Progenitor cell of endocrine pancreas (in vitro differentiated cells): Measurements from ENCODE around the gene SLC31A2. TPM values are rescaled to one million over a fixed set of nuclear protein-coding genes. Genes with fewer than 3 reads are reported as not detected.

Experiments used
- DNase-seq: peaks from one replicate; pipeline ENCODE4 v3.0.0; 2021; ENCODE audit warnings: low spot score; ENCODE audit not compliant: unreplicated experiment
- H3K27ac Mint-ChIP-seq: 2 replicates; pipeline ENCODE4 v1.8.0; 2021; ENCODE audit warnings: mild to moderate bottlenecking, moderate library complexity, mixed read lengths
- H3K27me3 Mint-ChIP-seq: 2 replicates; pipeline ENCODE4 v1.8.0; 2021; ENCODE audit warnings: mixed read lengths
- H3K36me3 Mint-ChIP-seq: 2 replicates; pipeline ENCODE4 v1.8.0; 2022; ENCODE audit warnings: mixed read lengths; ENCODE audit not compliant: insufficient read depth
- H3K4me1 Mint-ChIP-seq: 2 replicates; pipeline ENCODE4 v1.8.0; 2021; ENCODE audit warnings: low read depth, mixed read lengths
- H3K4me3 Mint-ChIP-seq: 2 replicates; pipeline ENCODE4 v1.8.0; 2021; ENCODE audit warnings: low read depth, mild to moderate bottlenecking, moderate library complexity, mixed read lengths
- H3K9me3 Mint-ChIP-seq: 2 replicates; pipeline ENCODE4 v1.8.0; 2021; ENCODE audit warnings: low read depth, mixed read lengths
- total RNA-seq: library from RNA; stranded (reverse); gene quantifications from 2 replicates; pipeline ENCODE4 v1.2.1, GENCODE V29; 2021
- TF ChIP-seq, protein P1 (sequence below): fragments of 200-600 bp; sonication (generic); IDR thresholded peaks from one replicate; pipeline ENCODE4 v1.5.0; 2021; ENCODE audit warnings: antibody characterized with exemption, mild to moderate bottlenecking; ENCODE audit not compliant: unreplicated experiment

SLC31A2 gene
- total RNA-seq, 1 donor from 2014 or later: 3.3 TPM

DNA sequence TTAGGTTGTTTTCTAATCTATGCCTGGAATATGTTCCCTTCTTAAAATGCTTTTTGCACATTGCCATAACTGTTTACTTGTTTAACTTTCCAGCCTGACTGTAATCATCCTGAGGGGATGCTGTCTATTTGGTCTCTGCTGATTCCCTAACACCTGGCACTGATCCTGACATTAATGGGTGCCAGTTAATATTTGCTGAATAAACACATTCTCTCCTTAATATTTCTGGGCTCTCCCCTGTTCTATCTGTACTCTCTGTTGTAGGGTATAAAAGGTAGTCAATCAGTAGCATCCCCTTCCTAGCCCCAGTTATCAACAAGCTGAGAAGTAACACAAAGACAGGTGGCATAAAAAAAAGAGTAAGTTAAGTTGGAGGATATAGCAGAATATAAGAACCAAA lies 21.3 kb upstream of the SLC31A2 start:
- Mint-ChIP-seq H3K36me3 (no peaks in the 10 kb centered on the region), H3K9me3 (no peaks in the 10 kb centered on the region), H3K4me1 (no peaks in the 10 kb centered on the region), H3K27me3 (peaks cover 35% of the 10 kb centered on the region), H3K4me3 (no peak overlapping the region), H3K27ac (no peak overlapping the region)
- TF ChIP-seq, protein P1, sequence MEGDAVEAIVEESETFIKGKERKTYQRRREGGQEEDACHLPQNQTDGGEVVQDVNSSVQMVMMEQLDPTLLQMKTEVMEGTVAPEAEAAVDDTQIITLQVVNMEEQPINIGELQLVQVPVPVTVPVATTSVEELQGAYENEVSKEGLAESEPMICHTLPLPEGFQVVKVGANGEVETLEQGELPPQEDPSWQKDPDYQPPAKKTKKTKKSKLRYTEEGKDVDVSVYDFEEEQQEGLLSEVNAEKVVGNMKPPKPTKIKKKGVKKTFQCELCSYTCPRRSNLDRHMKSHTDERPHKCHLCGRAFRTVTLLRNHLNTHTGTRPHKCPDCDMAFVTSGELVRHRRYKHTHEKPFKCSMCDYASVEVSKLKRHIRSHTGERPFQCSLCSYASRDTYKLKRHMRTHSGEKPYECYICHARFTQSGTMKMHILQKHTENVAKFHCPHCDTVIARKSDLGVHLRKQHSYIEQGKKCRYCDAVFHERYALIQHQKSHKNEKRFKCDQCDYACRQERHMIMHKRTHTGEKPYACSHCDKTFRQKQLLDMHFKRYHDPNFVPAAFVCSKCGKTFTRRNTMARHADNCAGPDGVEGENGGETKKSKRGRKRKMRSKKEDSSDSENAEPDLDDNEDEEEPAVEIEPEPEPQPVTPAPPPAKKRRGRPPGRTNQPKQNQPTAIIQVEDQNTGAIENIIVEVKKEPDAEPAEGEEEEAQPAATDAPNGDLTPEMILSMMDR: no peak
- no peak for DNase-seq

DNA sequence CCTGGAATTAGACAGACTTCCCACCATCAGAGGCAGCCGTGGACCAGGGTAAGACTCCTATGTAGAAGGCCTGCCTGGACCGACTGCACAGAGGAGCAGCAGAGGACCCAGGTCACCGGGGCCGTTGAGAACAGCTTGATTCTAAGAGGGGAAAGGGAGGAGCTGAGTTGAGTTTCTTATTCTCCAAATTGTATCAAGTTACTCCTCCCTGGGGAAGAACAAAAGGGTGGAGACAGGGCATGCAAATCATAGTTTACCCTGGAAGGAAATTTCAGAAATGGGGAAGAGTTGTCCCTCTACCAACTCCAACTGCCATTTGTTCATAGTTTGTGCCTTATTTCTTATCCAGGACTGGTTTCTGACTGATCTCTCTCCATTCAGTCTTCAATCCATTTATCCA lies 20.9 kb upstream of the SLC31A2 start:
- H3K4me3 Mint-ChIP-seq: no peak overlapping the region
- H3K27me3 Mint-ChIP-seq: peaks cover 35% of the 10 kb centered on the region
- H3K4me1 Mint-ChIP-seq: no peaks in the 10 kb centered on the region
- H3K9me3 Mint-ChIP-seq: no peaks in the 10 kb centered on the region
- H3K27ac Mint-ChIP-seq: no peak overlapping the region
- no peak for DNase-seq
- H3K36me3 Mint-ChIP-seq: no peaks in the 10 kb centered on the region
- TF ChIP-seq, protein P1: no peak

DNA sequence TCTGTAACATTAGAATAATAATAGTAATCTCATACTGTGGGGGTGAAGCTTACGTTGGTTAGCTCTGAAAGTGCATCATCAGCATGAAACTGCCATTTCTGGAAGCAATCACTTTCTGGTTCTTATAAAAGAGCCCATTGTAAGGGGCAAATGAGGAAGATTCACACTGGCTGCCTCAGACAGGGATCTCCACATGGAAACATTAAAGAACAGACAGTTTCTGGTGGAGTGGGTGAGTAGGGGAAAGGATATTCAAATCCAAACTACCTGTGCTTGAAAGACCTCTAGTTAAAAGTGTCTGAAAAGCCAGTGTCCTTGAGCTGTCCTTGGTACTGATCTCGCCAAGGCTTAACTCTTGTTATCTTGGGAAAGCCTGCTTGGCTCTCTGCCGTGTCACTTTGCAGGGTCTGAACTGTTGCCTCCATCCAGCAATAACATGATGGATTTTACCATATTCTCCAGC lies 19.1 kb upstream of the SLC31A2 start:
- Mint-ChIP-seq H3K27ac (no peak overlapping the region), H3K9me3 (no peaks in the 10 kb centered on the region), H3K36me3 (no peaks in the 10 kb centered on the region), H3K27me3 (peaks cover 32% of the 10 kb centered on the region), H3K4me1 (no peaks in the 10 kb centered on the region), H3K4me3 (no peak overlapping the region)
- TF ChIP-seq, protein P1: no peak
- peak; percentile 46 for DNase-seq

DNA sequence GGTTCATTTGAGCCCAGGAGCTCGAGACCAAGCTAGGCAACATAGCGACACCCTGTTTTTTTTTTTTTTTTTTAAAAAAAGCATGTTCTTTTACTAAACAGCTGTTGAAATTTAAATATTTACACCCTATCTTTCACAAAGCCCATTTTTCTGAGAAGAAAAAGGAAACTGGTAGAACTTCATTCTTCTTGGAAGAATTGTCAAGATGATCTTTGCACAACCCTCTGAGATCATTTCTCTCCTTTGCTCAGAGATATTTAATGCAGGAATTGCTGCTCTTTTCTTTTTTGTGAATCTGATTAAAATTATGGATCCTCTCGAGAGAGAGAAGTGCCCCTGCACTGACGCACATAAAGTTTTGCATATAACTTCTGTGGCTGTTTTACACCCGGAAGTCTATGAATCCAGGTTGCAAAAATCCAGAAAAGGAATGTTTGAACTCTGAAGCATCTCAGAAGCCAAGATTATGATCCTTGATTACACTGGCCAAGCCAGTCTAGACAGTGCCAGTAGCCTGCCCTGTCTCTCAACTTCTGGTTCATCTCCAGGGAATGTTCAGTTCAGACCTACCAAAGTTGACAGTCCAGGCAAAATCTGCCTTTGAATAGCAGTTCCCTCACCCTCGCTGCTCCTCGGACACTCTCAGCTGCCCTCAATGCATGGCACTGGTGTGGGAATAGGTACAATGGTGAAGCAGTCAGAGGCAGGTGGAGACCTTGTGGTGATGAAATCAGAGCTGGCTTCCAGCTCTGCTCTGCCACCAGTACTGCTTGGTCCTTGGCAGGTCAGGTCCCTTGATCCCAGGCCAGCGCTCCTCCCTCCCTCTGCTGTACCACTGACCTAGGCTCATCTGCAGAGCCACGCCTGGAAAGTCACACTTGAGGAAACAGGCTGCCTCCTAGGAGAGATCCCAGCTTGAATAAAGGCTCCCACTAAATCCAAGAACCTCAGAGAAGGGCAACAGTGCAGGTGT lies 13.3 kb upstream of the SLC31A2 start:
- H3K4me1 Mint-ChIP-seq: no peaks in the 10 kb centered on the region
- H3K9me3 Mint-ChIP-seq: peaks cover 5% of the 10 kb centered on the region
- H3K36me3 Mint-ChIP-seq: no peaks in the 10 kb centered on the region
- no peak overlapping the region for H3K4me3 Mint-ChIP-seq
- H3K27me3 Mint-ChIP-seq: peaks cover 27% of the 10 kb centered on the region
- TF ChIP-seq, protein P1: no peak
- DNase-seq: no peak
- no peak overlapping the region for H3K27ac Mint-ChIP-seq

GRCh38 chr9:113138760-113139159 lies 12.0 kb upstream of the SLC31A2 start:
- Mint-ChIP-seq H3K36me3 (no peaks in the 10 kb centered on the region), H3K4me3 (no peak overlapping the region), H3K27ac (no peak overlapping the region), H3K27me3 (peaks cover 23% of the 10 kb centered on the region), H3K4me1 (no peaks in the 10 kb centered on the region), H3K9me3 (peaks cover 5% of the 10 kb centered on the region)
- TF ChIP-seq, protein P1: no peak
- no peak for DNase-seq
